ENCODE data around the gene EPHA2.

The EPHA2 gene

DNA sequence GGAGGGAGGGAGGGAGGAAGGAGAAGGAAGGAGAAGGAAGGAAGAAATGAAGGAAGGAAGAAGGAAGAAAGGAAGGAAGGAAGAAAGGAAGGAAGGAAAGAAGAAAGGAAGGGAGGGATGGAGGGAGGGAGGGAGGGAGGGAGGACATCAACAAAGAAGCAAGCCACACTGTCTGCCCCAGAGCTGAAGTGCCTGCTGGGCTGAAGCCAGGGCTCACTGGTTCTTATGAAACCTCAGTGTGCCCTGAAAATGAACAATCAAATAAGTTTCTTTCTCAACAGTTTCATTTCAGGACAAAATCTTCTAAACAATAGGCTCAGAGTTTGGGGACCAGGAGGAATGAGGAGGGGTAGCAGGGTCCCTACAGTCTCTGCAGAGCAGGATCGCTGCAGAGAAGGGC is 35.4 kb upstream of the EPHA2 start:
- Mint-ChIP-seq H3K4me3 (no peak overlapping the region), H3K36me3 (ENCODE audit: low read depth) (no peaks in the 10 kb centered on the region), H3K27me3 (ENCODE audit: low read depth) (peaks cover 7% of the 10 kb centered on the region), H3K4me1 (ENCODE audit: low read depth) (no peaks in the 10 kb centered on the region), H3K9me3 (no peaks in the 10 kb centered on the region), H3K27ac (no peak overlapping the region)
- no peak for DNase-seq (ENCODE audit: low spot score)

DNA sequence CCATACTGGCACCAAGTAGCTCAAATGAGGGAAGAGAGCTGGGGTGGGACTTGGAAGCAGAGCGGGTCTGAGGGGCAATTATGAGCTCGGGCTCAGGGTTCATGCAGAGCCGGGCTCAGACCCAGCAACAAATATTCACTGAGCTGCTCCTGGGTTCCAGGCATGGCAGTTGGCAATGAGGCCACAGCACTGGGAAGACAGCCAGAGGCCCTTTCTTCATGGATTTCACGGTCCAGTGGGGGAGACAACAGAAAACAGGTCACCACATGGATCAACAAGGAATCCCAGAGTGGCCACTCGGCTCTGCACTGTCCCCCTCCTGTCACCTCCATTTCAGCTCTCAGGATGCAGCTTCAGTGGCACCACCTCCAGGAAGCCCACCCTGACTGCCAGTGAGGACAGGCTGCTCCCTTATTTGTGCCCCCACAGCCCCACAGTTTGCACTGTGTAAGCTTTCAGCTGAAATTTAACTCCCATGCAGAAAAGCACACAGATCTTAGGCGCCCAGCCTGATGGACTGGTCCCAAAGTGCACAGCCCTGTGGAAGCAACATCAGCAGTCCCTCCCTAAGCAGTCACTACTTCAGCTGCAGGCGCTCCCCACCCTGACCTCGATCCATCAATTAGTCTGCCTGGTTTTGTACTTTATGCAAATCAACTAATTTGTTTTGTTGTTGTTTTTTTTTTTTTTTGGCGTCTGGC is 34.2 kb upstream of the EPHA2 start:
- Mint-ChIP-seq H3K27me3 (ENCODE audit: low read depth) (peaks cover 7% of the 10 kb centered on the region), H3K36me3 (ENCODE audit: low read depth) (no peaks in the 10 kb centered on the region), H3K9me3 (no peaks in the 10 kb centered on the region), H3K4me1 (ENCODE audit: low read depth) (no peaks in the 10 kb centered on the region), H3K27ac (no peak overlapping the region), H3K4me3 (no peak overlapping the region)
- DNase-seq (ENCODE audit: low spot score) = no peak

DNA sequence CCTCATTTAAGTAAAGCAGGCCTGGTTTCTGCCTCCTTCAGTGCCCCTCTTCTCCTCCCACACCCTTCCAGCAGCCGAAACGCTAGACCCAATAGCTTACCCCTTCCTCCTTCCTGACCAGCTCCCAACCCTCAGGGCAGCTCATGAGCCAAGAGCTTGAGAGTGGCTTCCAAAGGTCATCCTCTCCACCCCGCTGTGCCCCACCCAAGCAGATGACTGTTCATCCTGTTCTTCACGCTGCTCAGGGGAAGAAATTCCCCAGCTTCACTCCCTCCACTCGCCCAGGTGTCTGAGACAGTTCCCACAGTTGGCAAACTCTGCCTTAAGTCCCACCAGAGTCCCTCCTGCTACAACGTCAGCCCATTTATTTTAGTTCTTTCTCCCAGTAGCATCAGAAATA is 33.1 kb upstream of the EPHA2 start:
- H3K4me3 Mint-ChIP-seq = no peak overlapping the region
- H3K4me1 Mint-ChIP-seq (ENCODE audit: low read depth) = no peaks in the 10 kb centered on the region
- no peak for DNase-seq (ENCODE audit: low spot score)
- no peak overlapping the region for H3K27ac Mint-ChIP-seq
- H3K36me3 Mint-ChIP-seq (ENCODE audit: low read depth) = no peaks in the 10 kb centered on the region
- no peaks in the 10 kb centered on the region for H3K9me3 Mint-ChIP-seq
- peaks cover 4% of the 10 kb centered on the region for H3K27me3 Mint-ChIP-seq (ENCODE audit: low read depth)

DNA sequence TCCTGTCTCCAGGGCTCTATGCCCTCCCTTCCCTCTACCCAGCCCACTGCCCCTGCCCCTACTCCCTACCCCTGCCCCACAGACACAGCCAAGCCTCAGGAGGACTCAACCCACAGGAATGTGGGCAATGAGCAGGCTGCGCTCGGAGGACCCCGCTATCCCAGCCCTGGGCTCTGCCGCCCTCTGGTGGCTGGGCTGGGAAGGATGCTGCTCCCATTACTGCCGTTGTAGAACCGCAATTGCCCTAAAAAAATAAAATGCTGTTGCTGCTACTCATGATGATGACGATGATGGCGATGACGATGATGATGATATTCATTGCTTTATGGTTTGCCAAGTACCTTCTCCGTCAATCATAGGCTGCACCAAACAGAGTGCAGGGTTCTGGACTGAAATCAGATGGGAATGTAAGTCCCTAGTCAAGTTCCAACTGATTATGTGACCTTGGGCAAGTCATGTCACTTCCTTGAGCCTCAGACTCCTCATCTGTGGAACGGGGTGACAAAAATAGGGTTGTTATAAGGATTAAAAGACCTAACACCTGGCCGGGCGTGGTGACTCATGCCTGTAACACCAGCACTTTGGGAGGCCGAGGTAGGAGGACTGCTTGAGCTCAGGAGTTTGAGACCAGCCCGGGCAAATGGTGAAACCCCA is 32.0 kb upstream of the EPHA2 start:
- Mint-ChIP-seq H3K4me3 (no peak overlapping the region), H3K27me3 (ENCODE audit: low read depth) (peaks cover 4% of the 10 kb centered on the region), H3K4me1 (ENCODE audit: low read depth) (no peaks in the 10 kb centered on the region), H3K36me3 (ENCODE audit: low read depth) (no peaks in the 10 kb centered on the region), H3K27ac (no peak overlapping the region), H3K9me3 (no peaks in the 10 kb centered on the region)
- peak; percentile 64 for DNase-seq (ENCODE audit: low spot score)

DNA sequence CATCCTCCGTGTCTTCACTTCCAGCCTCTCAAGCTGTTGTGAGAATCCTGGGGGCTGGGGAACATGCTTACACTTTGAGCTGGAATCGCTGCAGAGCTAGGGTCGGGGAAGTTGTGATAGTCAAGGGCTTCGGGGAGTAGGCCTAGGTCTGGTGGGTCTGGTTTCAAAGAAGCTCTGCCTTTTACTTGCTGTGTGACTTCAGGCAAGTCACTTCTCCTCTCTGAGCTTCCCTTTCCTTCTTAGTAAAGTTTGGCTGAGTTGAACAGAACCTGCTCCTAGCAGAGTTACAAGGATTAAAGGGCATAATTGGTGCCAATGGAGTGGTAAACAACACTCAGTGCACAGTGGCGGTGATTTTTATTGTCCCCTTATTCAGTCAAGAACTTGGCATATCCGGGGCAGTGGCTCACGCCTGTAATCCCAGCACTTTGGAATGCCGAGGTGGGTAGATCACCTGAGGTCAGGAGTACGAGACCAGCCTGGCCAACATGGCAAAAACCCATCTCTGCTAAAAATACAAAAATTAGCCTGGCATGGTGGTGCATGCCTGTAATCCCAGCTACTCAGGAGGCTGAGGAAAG is 30.9 kb upstream of the EPHA2 start:
- Mint-ChIP-seq H3K27me3 (ENCODE audit: low read depth) (peaks cover 4% of the 10 kb centered on the region), H3K27ac (no peak overlapping the region), H3K4me3 (no peak overlapping the region), H3K4me1 (ENCODE audit: low read depth) (no peaks in the 10 kb centered on the region), H3K9me3 (no peaks in the 10 kb centered on the region), H3K36me3 (ENCODE audit: low read depth) (no peaks in the 10 kb centered on the region)
- no peak for DNase-seq (ENCODE audit: low spot score)

- Mint-ChIP-seq H3K27ac (no peak overlapping the region), H3K36me3 (ENCODE audit: low read depth) (no peaks in the 10 kb centered on the region), H3K4me3 (no peak overlapping the region), H3K9me3 (no peaks in the 10 kb centered on the region), H3K4me1 (ENCODE audit: low read depth) (no peaks in the 10 kb centered on the region), H3K27me3 (ENCODE audit: low read depth) (no peaks in the 10 kb centered on the region)
- DNase-seq (ENCODE audit: low spot score) = no peak
Measured at GRCh38 chr1:16184557-16185303, 28.9 kb upstream of the EPHA2 start.

- Mint-ChIP-seq H3K36me3 (ENCODE audit: low read depth) (no peaks in the 10 kb centered on the region), H3K9me3 (no peaks in the 10 kb centered on the region), H3K27me3 (ENCODE audit: low read depth) (no peaks in the 10 kb centered on the region), H3K4me1 (ENCODE audit: low read depth) (no peaks in the 10 kb centered on the region), H3K4me3 (no peak overlapping the region), H3K27ac (no peak overlapping the region)
- no peak for DNase-seq (ENCODE audit: low spot score)
Measured at GRCh38 chr1:16183765-16184556, 28.1 kb upstream of the EPHA2 start.

DNA sequence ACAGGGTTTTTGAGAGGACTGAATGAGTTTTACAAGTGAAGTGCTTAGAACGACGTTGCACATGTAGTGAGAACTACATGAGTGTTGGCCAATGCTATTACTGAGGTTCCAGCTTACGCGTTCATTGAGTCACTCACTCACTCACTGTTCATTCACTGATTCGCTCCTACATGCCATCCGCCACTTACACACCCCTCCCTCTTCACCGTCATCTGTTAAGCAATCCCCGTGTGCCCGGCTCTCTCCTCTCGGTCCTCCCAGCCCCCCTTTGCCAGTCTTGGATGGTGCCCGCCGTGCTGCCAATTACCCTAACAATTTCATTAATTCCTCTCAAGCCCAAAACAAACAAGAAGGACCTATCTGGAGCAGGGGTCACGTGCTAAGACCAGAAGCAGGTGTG is 27.3 kb upstream of the EPHA2 start:
- no peaks in the 10 kb centered on the region for H3K27me3 Mint-ChIP-seq (ENCODE audit: low read depth)
- no peaks in the 10 kb centered on the region for H3K36me3 Mint-ChIP-seq (ENCODE audit: low read depth)
- no peak for DNase-seq (ENCODE audit: low spot score)
- H3K4me3 Mint-ChIP-seq = no peak overlapping the region
- no peaks in the 10 kb centered on the region for H3K4me1 Mint-ChIP-seq (ENCODE audit: low read depth)
- H3K9me3 Mint-ChIP-seq = no peaks in the 10 kb centered on the region
- no peak overlapping the region for H3K27ac Mint-ChIP-seq

GRCh38 chr1:16181887-16182719 is 26.2 kb upstream of the EPHA2 start:
- no peak overlapping the region for H3K4me3 Mint-ChIP-seq
- H3K36me3 Mint-ChIP-seq (ENCODE audit: low read depth) = no peaks in the 10 kb centered on the region
- no peak overlapping the region for H3K27ac Mint-ChIP-seq
- H3K4me1 Mint-ChIP-seq (ENCODE audit: low read depth) = no peaks in the 10 kb centered on the region
- DNase-seq (ENCODE audit: low spot score) = no peak
- no peaks in the 10 kb centered on the region for H3K9me3 Mint-ChIP-seq
- H3K27me3 Mint-ChIP-seq (ENCODE audit: low read depth) = no peaks in the 10 kb centered on the region

- Mint-ChIP-seq H3K27me3 (ENCODE audit: low read depth) (no peaks in the 10 kb centered on the region), H3K36me3 (ENCODE audit: low read depth) (no peaks in the 10 kb centered on the region), H3K9me3 (no peaks in the 10 kb centered on the region), H3K4me1 (ENCODE audit: low read depth) (no peaks in the 10 kb centered on the region), H3K27ac (no peak overlapping the region), H3K4me3 (no peak overlapping the region)
- DNase-seq (ENCODE audit: low spot score) = no peak
Measured at GRCh38 chr1:16180291-16180824, 24.5 kb upstream of the EPHA2 start.

- H3K4me3 Mint-ChIP-seq = no peak overlapping the region
- no peaks in the 10 kb centered on the region for H3K9me3 Mint-ChIP-seq
- H3K27me3 Mint-ChIP-seq (ENCODE audit: low read depth) = no peaks in the 10 kb centered on the region
- H3K27ac Mint-ChIP-seq = no peak overlapping the region
- DNase-seq (ENCODE audit: low spot score) = no peak
- no peaks in the 10 kb centered on the region for H3K36me3 Mint-ChIP-seq (ENCODE audit: low read depth)
- H3K4me1 Mint-ChIP-seq (ENCODE audit: low read depth) = no peaks in the 10 kb centered on the region
Measured at GRCh38 chr1:16178596-16179497, 23.0 kb upstream of the EPHA2 start.

DNA sequence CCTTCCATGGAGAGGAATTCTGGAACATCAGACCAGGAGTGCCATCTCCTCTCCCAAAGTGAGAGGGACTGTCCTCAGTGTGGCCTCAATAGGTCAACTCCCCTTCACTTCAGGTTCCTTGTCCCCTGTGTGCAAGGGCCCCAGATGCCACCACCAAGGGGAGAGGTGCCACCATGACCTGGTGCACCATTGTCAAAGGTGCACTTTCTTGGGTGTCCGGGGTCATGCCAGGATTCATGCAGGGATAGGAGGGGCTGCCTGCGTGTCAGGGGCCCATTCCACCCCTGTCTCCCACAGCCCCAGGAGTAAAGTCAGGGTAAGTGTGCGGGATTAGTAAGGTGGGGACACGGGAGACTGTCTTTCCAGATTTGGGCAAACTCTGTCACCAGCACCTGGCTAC is 21.4 kb upstream of the EPHA2 start:
- no peak overlapping the region for H3K27ac Mint-ChIP-seq
- H3K4me1 Mint-ChIP-seq (ENCODE audit: low read depth) = no peaks in the 10 kb centered on the region
- H3K36me3 Mint-ChIP-seq (ENCODE audit: low read depth) = no peaks in the 10 kb centered on the region
- no peak for DNase-seq (ENCODE audit: low spot score)
- H3K4me3 Mint-ChIP-seq = no peak overlapping the region
- H3K9me3 Mint-ChIP-seq = no peaks in the 10 kb centered on the region
- H3K27me3 Mint-ChIP-seq (ENCODE audit: low read depth) = no peaks in the 10 kb centered on the region
